Activated B cell treated with CpG ODN at 0.5 μM for 24 hours (primary cell): Measurements from ENCODE around the gene C17orf100. TPM values are rescaled to one million over a fixed set of nuclear protein-coding genes. Genes with fewer than 3 reads are reported as not detected.

Experiments
- ATAC-seq: fragments of 200-7000 bp; cut with Tn5 transposase; one replicate; pipeline ENCODE4 v1.10.0; 2021; ENCODE audit warnings: low read depth, mild to moderate bottlenecking, moderate library complexity
- CTCF ChIA-PET: fragments of 350-600 bp; sonication (Branson Sonifier 250); formaldehyde crosslinking; loops from one replicate; lab custom pipeline; 2021; ENCODE audit warnings: antibody characterized with exemption; lab: Charles Lee
- POLR2A ChIA-PET: fragments of 350-600 bp; sonication (Branson Sonifier 250); formaldehyde crosslinking; loops from one replicate; lab custom pipeline; 2021; ENCODE audit warnings: antibody characterized with exemption; lab: Charles Lee
- DNase-seq: peaks from one replicate; pipeline ENCODE4 v3.0.0; 2022
- H3K27ac Mint-ChIP-seq: one replicate; pipeline ENCODE4 v1.8.0; 2020; ENCODE audit warnings: mixed read lengths
- H3K27me3 Mint-ChIP-seq: one replicate; pipeline ENCODE4 v1.8.0; 2021; ENCODE audit warnings: mixed read lengths
- H3K36me3 Mint-ChIP-seq: one replicate; pipeline ENCODE4 v1.8.0; 2021; ENCODE audit warnings: low read depth, mixed read lengths
- H3K4me1 Mint-ChIP-seq: one replicate; pipeline ENCODE4 v1.8.0; 2021; ENCODE audit warnings: mixed read lengths
- H3K4me3 Mint-ChIP-seq: one replicate; pipeline ENCODE4 v1.8.0; 2020; ENCODE audit warnings: mild to moderate bottlenecking, mixed read lengths
- H3K9me3 Mint-ChIP-seq: one replicate; pipeline ENCODE4 v1.8.0; 2020; ENCODE audit warnings: mixed read lengths
- intact Hi-C: fragments of 100-400 bp; cut with micrococcal nuclease; formaldehyde crosslinking; loops from one replicate; pipeline ENCODE4 v1.15.1; 2024
- total RNA-seq: library from RNA; stranded (reverse); gene quantifications from 2 replicates; pipeline ENCODE4 v1.2.3, GENCODE V29; 2022
- TF ChIP-seq, protein P1 (sequence below): fragments of 200-600 bp; IDR thresholded peaks from one replicate; pipeline ENCODE4 v1.8.0; 2022; ENCODE audit warnings: antibody characterized with exemption, mild to moderate bottlenecking

The C17orf100 gene
- total RNA-seq, 1 donor from 2014 or later, result 3.5 TPM

- Mint-ChIP-seq H3K27ac (no peak overlapping the region), H3K9me3 (no peaks in the 10 kb centered on the region), H3K4me3 (no peak overlapping the region), H3K4me1 (no peaks in the 10 kb centered on the region), H3K36me3 (no peaks in the 10 kb centered on the region), H3K27me3 (peaks cover 12% of the 10 kb centered on the region)
- TF ChIP-seq, protein P1, sequence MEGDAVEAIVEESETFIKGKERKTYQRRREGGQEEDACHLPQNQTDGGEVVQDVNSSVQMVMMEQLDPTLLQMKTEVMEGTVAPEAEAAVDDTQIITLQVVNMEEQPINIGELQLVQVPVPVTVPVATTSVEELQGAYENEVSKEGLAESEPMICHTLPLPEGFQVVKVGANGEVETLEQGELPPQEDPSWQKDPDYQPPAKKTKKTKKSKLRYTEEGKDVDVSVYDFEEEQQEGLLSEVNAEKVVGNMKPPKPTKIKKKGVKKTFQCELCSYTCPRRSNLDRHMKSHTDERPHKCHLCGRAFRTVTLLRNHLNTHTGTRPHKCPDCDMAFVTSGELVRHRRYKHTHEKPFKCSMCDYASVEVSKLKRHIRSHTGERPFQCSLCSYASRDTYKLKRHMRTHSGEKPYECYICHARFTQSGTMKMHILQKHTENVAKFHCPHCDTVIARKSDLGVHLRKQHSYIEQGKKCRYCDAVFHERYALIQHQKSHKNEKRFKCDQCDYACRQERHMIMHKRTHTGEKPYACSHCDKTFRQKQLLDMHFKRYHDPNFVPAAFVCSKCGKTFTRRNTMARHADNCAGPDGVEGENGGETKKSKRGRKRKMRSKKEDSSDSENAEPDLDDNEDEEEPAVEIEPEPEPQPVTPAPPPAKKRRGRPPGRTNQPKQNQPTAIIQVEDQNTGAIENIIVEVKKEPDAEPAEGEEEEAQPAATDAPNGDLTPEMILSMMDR, result no peak
- DNase-seq, result no peak
- ChIA-PET POLR2A (no interaction called here), CTCF (no interaction called here)
- intact Hi-C loops, result no loop called here
- no peak for ATAC-seq
These were observed 32.9 kb downstream of the C17orf100 start for GRCh38 chr17:6684460-6684783.

- Mint-ChIP-seq H3K9me3 (no peaks in the 10 kb centered on the region), H3K27me3 (peaks cover 11% of the 10 kb centered on the region), H3K36me3 (no peaks in the 10 kb centered on the region), H3K4me3 (no peak overlapping the region), H3K27ac (no peak overlapping the region), H3K4me1 (no peaks in the 10 kb centered on the region)
- DNase-seq, result no peak
- POLR2A ChIA-PET, result no interaction called here
- CTCF ChIA-PET, result no interaction called here
- ATAC-seq, result no peak
- TF ChIP-seq, protein P1, result no peak
- intact Hi-C loops, result no loop called here
These were observed 33.6 kb downstream of the C17orf100 start for GRCh38 chr17:6684881-6685767.

DNA sequence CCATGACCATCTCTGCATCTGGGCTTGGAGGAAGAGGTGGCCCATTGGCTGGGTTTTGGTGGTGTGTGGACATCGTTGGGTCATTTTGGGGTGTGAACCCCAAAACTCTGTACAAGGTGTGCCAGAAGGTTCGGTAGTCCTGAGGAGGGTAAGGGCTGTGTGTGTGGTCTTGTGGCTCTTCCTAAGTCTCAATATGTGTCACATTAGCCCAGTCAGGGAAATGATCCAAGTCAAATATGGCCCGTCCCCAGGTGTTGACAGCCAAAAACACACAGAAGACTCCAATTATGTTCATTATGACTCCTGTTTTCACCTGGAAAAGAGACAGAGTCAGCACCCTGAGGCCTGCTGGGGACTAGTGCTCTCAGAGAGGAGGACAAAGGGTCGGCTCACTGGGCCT is 34.5 kb downstream of the C17orf100 start:
- H3K4me1 Mint-ChIP-seq, result no peaks in the 10 kb centered on the region
- intact Hi-C loops, result no loop called here
- no peak overlapping the region for H3K4me3 Mint-ChIP-seq
- peaks cover 13% of the 10 kb centered on the region for H3K27me3 Mint-ChIP-seq
- no peaks in the 10 kb centered on the region for H3K36me3 Mint-ChIP-seq
- DNase-seq (no peak), ATAC-seq (no peak)
- no peak overlapping the region for H3K27ac Mint-ChIP-seq
- ChIA-PET POLR2A (no interaction called here), CTCF (no interaction called here)
- no peaks in the 10 kb centered on the region for H3K9me3 Mint-ChIP-seq
- TF ChIP-seq, protein P1, result no peak

DNA sequence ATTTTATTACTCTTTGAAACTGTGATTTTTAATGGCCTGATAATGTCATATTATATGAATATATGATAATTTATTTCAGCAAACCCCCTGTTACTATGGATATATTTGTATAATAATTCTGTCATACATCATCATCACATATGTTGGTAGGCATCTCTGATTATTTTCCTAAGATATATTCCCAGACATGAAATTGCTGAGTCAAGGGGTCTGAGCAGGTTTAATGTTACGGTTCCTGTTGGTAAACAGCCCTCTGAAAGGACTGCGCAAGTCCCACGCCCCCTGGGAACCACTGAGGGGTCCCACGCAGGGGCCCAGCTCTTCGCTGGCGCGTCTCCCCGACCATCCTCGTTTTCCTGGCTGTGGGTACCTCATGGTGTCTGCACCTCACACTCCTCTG is 37.4 kb downstream of the C17orf100 start:
- Mint-ChIP-seq H3K36me3 (no peaks in the 10 kb centered on the region), H3K4me1 (no peaks in the 10 kb centered on the region), H3K27ac (no peak overlapping the region), H3K9me3 (no peaks in the 10 kb centered on the region), H3K4me3 (no peak overlapping the region), H3K27me3 (peaks cover 20% of the 10 kb centered on the region)
- ATAC-seq, result no peak
- intact Hi-C loops, result no loop called here
- POLR2A ChIA-PET, result no interaction called here
- CTCF ChIA-PET, result no interaction called here
- no peak for DNase-seq
- TF ChIP-seq, protein P1, result no peak

- POLR2A ChIA-PET, result no interaction called here
- intact Hi-C loops, result no loop called here
- H3K36me3 Mint-ChIP-seq, result no peaks in the 10 kb centered on the region
- H3K9me3 Mint-ChIP-seq, result no peaks in the 10 kb centered on the region
- H3K4me1 Mint-ChIP-seq, result no peaks in the 10 kb centered on the region
- H3K27ac Mint-ChIP-seq, result no peak overlapping the region
- H3K27me3 Mint-ChIP-seq, result peaks cover 22% of the 10 kb centered on the region
- TF ChIP-seq, protein P1, result no peak
- CTCF ChIA-PET, result no interaction called here
- no peak overlapping the region for H3K4me3 Mint-ChIP-seq
- no peak for DNase-seq
- no peak for ATAC-seq
These were observed 39.1 kb downstream of the C17orf100 start for GRCh38 chr17:6690641-6691040.
